GM12891 (cell line): ENCODE results near the gene HSD3B2.

Source experiments
- PAX5 ChIP-seq: IDR thresholded peaks from 2 replicates; pipeline ENCODE4 v1.6.1; 2011; ENCODE audit warnings: low read length, moderate library complexity, mild to moderate bottlenecking; ENCODE audit not compliant: insufficient read depth, severe bottlenecking
- POLR2A ChIP-seq: IDR thresholded peaks from 2 replicates; pipeline ENCODE4 v1.6.1; 2011; ENCODE audit warnings: low read depth, low read length, control low read depth
- POLR2AphosphoS5 ChIP-seq: IDR thresholded peaks from 2 replicates; pipeline ENCODE4 v1.6.1; 2011; ENCODE audit warnings: low read depth, low read length, control low read depth
- TAF1 ChIP-seq: IDR thresholded peaks from 2 replicates; pipeline ENCODE4 v1.6.1; 2011; ENCODE audit warnings: low read depth, low read length, control low read depth

GRCh38 chr1:119410961-119411360, 4.0 kb upstream of the HSD3B2 start:
- TF ChIP-seq POLR2AphosphoS5, result no peak
- no peak for TF ChIP-seq POLR2A
- no peak for TF ChIP-seq TAF1
- TF ChIP-seq PAX5, result no peak
